HG02642 (cell line): ENCODE data around the gene NFATC4.

Experiments
- ATAC-seq: cut with Tn5 transposase; IDR thresholded peaks from one replicate; pipeline ENCODE4 v1.9.1; 2021; ENCODE audit warnings: mild to moderate bottlenecking; ENCODE audit not compliant: unreplicated experiment, poor library complexity

NFATC4 gene

DNA sequence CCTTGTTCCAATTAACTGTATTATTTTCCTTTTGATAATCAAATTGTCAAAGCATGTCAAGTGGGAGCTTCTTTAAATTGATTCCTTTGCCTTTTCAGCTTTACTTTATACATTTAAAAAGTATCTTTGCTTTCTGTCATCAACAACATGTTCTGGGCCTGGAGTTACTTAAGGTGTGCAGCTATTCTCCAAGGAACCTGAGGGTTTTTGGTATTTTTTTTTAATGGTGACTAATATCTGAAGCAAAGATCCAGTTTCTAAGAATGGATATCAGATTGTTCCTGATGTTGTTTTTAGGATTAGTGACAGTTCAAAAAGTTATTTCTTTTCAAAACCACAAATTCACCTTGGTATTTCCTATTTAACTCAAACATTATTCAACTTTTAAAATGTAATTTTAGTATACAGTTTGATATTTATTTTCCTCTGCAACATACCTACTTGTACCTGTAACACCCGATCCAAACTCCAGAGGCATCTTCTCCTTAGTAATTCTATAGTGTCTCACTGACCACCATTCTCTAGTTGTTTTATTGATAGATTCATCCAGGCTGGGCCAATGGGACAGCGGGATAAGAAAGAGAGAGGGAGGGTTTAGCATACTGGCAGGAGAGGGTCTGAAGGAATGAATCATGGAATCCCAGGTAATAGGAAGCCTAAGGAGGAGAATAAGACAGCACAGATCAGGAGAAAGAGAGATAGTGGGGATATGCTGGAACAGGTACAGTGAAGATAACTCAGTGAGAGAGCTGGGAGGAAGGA lies 58.3 kb downstream of the NFATC4 start:
- no peak for ATAC-seq

DNA sequence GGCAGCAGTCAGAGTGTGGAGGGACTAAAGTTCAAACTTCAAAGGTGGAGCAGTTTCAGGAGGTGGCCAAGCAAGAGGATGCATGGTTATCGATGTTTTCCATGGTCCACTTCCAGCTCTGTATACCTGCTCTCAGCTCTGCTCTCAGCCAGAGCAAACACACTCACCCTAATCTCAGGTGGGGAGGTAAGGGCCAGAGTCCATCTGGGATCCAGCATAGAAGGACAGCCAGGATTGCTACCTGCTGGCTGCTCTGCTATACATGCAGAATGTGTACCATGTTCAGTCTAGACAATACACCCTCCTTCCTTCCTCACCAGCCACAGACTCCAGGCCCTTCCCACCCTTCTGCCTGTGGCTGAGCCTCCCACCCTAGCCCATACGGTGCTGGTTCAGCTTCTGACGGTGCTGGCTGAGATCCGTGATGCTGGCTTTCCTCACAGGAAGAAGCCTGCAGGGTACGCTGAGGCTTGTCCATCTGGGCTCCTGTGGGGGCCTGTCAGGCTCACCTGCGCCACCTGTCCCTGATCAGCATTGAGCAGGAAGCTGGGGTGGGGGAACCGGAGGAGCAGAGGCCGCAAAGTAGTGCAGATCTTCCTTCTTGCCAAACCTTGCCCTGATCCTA lies 59.0 kb downstream of the NFATC4 start:
- no peak for ATAC-seq

DNA sequence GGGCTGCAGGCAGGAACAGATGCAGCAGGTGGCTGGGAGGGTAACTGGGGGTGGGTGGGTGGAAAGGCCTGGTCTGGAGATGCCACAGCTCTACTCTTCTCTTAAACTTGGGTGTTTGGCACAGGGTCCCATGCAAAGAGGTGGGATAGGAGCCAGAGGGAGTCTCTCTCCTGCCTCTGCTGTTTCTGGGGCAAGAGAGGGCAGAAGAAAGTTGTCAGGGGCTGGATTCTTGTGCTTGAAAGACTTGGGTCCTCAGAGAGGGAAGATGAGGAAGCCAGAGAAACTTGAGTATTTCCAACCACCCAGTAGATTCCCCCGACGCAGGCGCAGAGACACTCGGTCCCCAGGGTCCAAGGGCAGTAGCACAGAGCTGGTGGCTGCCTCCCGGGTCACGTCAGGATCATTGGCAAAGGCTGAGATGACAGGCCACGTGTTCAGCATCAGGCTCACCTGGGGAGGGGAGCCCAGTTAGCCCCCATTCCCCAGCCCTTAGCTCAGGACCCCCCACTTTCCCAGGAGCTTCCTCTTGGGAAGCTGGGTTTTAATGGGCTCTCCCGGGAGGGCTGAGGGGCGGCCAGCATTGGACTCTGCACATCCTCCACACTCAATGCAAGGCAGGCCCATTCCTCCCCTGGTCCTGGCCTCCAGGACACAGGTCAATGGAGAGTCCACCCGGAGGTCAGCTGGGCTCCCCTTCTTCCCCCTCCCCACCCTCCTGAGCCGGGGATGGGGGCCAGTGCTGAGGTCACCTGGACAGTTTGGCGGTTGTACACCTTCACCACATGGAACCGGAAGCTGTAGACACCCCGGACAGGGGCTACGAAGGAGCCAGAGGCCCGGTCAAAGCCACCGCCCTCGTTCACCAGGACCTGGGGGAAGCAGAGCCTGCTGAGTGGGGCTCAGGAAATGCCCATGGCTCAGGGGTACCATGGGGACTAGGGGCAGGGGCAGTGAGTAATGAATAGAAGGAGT lies 59.8 kb downstream of the NFATC4 start:
- no peak for ATAC-seq

DNA sequence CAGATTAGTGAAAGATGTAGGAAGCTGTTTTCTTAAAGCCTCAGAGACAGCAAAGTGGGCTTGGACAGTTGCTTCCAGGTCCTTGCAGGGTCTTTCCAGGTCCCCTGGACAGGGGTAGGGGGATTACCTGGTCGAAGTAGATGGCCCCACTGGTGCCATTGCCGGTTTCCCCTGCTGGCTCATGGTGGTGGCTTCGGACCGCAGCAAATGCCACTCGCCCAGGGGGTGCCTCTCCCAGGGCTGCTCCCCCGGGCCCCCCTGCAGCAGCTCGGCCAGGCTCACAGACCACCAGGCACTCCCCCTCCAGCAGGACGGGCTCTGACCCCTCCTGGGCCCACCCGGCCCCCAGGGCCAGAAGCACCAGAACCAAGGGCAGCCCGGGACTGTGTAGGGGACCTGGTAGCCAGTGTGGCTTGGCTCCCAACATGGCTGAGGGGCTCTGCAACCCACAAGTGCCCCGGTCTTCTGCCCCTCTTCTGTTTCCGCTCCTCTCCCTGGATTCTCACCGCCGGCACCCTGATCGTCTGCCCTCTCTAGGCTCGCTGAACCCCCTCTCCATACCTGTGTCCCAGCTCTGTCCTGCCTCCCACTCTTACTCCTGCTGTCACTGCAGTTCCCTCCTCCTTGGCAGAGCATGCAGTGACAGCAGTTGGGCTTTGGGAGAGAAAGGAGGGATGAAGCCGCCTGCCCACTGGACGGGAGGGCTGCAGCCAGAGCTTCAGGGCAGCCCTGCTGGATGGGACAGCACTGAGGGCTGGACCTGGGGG lies 60.8 kb downstream of the NFATC4 start:
- no peak for ATAC-seq
